ENCODE results near the gene KAT2B. TPM values are rescaled to one million over a fixed set of nuclear protein-coding genes. Genes with fewer than 3 reads are reported as not detected.

KAT2B gene
- total RNA-seq, 2 donors from 2014 or later, result 8.5 to 25.9 TPM

- no peak overlapping the region for H3K4me3 ChIP-seq
- H3K27me3 ChIP-seq, result no peaks in the 10 kb centered on the region
- TF ChIP-seq CTCF (IDR thresholded peaks at IDR 0.05), result no peak
- H3K36me3 ChIP-seq, result no peaks in the 10 kb centered on the region
- intact Hi-C loops (cut with DNase I), result no loop called here
- no peaks in the 10 kb centered on the region for H3K4me1 ChIP-seq
- DNase-seq, result no peak
- H3K9me3 ChIP-seq, result no peaks in the 10 kb centered on the region
- H3K27ac ChIP-seq, result no peak overlapping the region
- no peak overlapping the region for H3K9ac ChIP-seq (ENCODE audit: low read depth in 2 of 2, low read length in 2 of 2)
Measured at GRCh38 chr3:20091331-20092047, 51.2 kb downstream of the KAT2B start.

- no peak for DNase-seq
- Histone ChIP-seq H3K27ac (no peak overlapping the region), H3K9ac (ENCODE audit: low read depth in 2 of 2, low read length in 2 of 2) (no peak overlapping the region), H3K36me3 (no peaks in the 10 kb centered on the region), H3K9me3 (no peaks in the 10 kb centered on the region), H3K27me3 (no peaks in the 10 kb centered on the region), H3K4me1 (no peaks in the 10 kb centered on the region), H3K4me3 (no peak overlapping the region)
- TF ChIP-seq CTCF (IDR thresholded peaks at IDR 0.05), result no peak
- intact Hi-C loops (cut with DNase I), result no loop called here
Measured at GRCh38 chr3:20095470-20095869, 55.2 kb downstream of the KAT2B start.

GRCh38 chr3:20096135-20096685 lies 56.0 kb downstream of the KAT2B start:
- intact Hi-C loops (cut with DNase I), result no loop called here
- no peaks in the 10 kb centered on the region for H3K36me3 ChIP-seq

GRCh38 chr3:20097015-20097414 lies 56.8 kb downstream of the KAT2B start:
- Histone ChIP-seq H3K9ac (ENCODE audit: low read depth in 2 of 2, low read length in 2 of 2) (no peak overlapping the region), H3K4me3 (no peak overlapping the region), H3K9me3 (no peaks in the 10 kb centered on the region), H3K4me1 (no peaks in the 10 kb centered on the region), H3K36me3 (no peaks in the 10 kb centered on the region), H3K27ac (no peak overlapping the region), H3K27me3 (no peaks in the 10 kb centered on the region)
- no peak for DNase-seq
- intact Hi-C loops (cut with DNase I), result no loop called here
- no peak for TF ChIP-seq CTCF (IDR thresholded peaks at IDR 0.05)

More at GRCh38 chr3:20096135-20096685, 56.0 kb downstream of the KAT2B start:
- no peak overlapping the region for H3K9ac ChIP-seq (ENCODE audit: low read depth in 2 of 2, low read length in 2 of 2)
- TF ChIP-seq CTCF (IDR thresholded peaks at IDR 0.05), result no peak
- DNase-seq, result no peak
- no peak overlapping the region for H3K27ac ChIP-seq
- H3K4me3 ChIP-seq, result no peak overlapping the region
- H3K9me3 ChIP-seq, result no peaks in the 10 kb centered on the region
- no peaks in the 10 kb centered on the region for H3K27me3 ChIP-seq
- no peaks in the 10 kb centered on the region for H3K4me1 ChIP-seq

- TF ChIP-seq CTCF (IDR thresholded peaks at IDR 0.05), result no peak
- no peak overlapping the region for H3K9ac ChIP-seq (ENCODE audit: low read depth in 2 of 2, low read length in 2 of 2)
- H3K4me3 ChIP-seq, result no peak overlapping the region
- no peaks in the 10 kb centered on the region for H3K27me3 ChIP-seq
- H3K9me3 ChIP-seq, result no peaks in the 10 kb centered on the region
- H3K27ac ChIP-seq, result no peak overlapping the region
- no peaks in the 10 kb centered on the region for H3K4me1 ChIP-seq
- DNase-seq, result no peak
- intact Hi-C loops (cut with DNase I), result no loop called here
- no peaks in the 10 kb centered on the region for H3K36me3 ChIP-seq
Measured at GRCh38 chr3:20099060-20099459, 58.8 kb downstream of the KAT2B start.
